GM18858 (cell line): ENCODE measurements around the gene TPO.
"Not testable (repeated sequence)": the region's sequence is repeated elsewhere in the genome, so short reads cannot be mapped to it uniquely, and the experiment has no call there.

Experiments
- ATAC-seq: cut with Tn5 transposase; IDR thresholded peaks from one replicate; pipeline ENCODE4 v1.9.1; 2021; ENCODE audit not compliant: unreplicated experiment

The TPO gene

DNA sequence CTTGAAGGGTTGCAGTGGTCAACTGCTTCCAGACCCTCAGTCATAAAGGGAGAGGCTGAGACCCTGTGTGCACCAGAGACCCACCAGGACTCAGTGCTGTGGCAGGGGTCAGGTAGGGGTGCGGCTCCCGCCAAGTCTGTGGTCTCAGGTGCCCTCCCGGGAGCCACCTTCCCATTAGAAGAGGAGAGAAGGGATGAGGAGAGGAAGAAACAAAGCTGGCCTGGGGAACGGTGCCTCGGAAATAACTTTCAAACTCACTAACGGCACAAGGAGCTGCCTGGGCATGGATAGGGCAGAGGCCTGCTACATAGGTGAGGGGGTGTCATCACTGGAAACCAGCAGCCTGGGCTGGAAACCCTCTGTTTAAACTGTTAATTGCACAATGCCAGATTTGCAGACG, 84.9 kb downstream of the TPO start:
- ATAC-seq: no peak

DNA sequence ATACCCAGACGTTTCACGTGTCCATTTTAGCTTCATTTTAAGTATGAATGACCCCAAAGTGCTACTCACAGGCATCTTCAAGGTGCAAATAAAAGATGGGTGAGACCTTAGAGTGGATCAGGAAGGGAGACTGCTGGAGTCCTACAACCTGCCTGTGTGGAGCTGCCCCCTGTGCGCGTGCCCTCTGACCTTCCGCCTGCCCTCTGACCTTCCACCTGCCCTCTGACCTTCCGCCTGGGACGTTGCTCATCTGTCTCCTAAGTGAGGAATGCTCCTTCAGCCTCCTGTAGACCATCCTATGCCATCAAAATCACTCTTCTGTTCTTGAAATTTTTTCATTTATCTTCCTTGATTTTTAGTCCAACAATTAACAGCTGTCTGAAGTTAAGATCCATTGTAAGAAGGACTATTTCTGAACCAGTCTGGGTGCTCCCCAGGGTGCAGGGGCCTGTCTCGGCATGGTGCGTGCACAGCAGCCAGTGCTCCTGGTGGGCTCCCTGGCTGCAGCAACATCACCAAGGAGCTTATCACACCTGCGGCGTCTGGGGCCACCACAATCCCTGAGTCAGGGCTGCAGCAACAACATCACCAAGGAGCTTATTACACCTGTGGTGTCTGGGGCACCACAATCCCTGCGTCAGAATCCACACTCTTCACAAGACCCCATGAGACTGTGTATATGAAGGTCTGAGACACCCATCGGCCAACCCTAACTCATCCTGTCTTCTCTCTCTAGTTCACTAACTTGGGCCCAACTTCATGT, 86.0 kb downstream of the TPO start:
- no peak for ATAC-seq

DNA sequence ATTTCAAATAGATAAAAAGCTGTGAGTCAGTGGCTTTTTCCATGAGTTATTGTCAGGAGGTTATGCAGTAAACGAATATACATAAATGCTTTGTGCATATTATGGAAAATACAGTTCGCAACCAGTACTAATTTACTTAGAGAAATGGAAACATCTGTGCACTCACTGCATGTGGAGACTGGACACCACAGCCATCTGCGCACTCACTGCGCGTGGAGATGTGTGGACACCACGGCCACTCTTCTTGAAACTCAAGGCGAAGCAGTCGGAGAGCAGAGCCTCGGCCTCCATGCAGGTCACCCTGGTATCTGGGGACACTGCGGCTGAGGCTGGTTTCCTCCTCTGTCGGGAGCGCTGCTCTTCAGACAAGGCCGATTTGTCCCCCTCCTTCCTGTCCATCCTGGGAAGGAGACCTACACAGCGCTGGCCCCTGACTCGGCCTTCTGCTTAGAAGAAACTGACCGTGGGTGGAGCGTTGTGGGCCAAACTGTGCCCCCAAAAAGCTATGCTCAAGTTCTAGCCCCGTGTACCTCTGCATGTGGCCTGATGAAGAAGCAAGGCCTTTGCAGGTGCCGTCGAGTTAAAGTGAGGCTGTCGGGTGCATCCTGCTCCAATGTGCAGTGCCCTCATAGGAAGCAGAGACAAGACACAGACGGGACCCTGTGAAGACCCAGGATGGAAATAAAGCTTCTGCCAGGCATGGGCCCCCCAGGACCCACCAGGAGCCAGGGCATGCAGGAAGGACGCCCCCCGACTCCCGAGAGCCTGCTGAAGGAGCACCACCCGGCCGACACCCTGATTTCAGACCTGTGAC, 88.0 kb downstream of the TPO start:
- ATAC-seq: no peak

- ATAC-seq: no peak
These were observed 88.7 kb downstream of the TPO start for GRCh38 chr2:1501991-1502390.

DNA sequence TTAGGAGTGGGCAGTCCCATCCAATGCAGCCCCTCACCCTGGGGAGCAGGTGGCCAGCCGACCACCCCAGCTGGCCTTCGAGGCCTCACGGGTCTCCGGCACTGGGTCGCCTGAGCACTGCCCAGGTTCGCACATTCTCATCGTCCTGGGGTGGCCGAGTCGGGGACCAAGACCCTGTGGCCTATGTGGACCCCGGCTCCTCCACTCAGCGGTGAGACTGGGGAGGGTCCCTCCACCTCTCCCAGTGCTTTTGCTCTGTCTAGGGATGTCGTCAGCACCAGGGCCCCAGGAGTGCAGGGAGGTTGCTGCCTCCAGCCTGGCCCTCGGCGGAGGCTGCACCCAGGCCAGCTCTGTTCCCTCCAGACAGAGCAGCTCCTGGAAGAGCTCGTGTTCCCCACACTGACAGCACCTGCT, 89.6 kb downstream of the TPO start:
- no peak for ATAC-seq

- no peak for ATAC-seq
These were observed 90.4 kb downstream of the TPO start for GRCh38 chr2:1503471-1504310.

DNA sequence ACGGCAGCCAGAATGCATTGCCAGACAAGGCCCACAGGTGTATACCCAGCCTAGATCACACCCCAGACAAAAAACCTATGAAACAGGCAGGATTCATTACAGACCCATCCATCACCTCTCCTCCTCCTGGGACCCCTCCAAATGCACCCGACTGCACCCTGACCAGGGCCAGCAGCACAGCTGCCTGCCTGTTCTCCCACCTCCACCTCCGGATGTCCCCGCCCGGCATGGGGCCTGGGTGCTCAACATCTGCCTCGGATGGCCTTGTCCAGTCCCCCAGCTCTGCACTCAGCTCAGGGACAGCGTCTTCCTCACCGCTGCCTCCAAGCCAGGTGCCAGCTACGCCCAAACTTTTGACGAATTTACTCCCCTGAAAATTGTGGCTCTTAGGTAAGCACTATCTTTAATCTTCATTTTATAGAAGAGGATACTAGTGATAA, 91.1 kb downstream of the TPO start:
- ATAC-seq: no peak

DNA sequence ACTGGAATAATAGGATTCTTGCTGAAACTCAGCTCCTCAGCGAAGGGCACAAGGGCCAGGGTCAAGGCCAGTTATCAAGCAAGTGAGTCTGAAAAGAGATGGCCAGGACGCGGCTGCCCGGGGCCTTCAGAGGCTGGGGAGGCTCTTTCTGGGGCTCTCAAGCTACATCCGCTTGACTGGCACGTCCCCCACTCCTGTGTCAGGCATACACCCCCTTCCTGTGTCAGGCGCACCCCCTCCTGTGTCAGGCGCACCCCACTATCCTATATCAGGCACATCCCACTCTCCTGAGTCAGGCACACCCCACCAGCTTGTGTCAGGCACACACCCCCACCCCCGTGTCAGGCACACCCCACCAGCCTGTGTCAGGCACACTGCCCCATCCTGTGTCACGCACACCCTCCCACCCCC, 91.8 kb downstream of the TPO start:
- ATAC-seq: no peak

- ATAC-seq: no peak
These were observed 96.2 kb downstream of the TPO start for GRCh38 chr2:1509271-1510065.

GRCh38 chr2:1510176-1510575, 96.9 kb downstream of the TPO start:
- ATAC-seq: no peak

DNA sequence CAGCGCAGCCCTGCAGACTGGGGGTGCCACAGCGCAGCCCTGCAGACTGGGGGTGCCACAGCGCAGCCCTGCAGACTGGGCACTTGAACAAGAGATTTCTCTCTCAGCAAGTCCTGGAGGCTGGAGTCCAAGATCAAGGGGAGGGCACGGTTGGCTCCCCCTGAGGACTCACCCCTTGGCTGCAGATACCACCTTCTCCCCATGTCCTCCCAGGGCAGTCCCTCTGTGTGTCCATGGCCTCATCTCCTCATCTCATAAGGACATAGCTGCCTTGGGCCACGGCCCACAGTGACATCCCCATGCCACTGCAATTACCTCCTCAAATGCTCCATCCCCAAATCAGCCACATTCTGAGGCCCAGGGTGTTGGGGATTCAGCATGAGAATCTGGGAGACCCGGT, 98.2 kb downstream of the TPO start:
- no peak for ATAC-seq

DNA sequence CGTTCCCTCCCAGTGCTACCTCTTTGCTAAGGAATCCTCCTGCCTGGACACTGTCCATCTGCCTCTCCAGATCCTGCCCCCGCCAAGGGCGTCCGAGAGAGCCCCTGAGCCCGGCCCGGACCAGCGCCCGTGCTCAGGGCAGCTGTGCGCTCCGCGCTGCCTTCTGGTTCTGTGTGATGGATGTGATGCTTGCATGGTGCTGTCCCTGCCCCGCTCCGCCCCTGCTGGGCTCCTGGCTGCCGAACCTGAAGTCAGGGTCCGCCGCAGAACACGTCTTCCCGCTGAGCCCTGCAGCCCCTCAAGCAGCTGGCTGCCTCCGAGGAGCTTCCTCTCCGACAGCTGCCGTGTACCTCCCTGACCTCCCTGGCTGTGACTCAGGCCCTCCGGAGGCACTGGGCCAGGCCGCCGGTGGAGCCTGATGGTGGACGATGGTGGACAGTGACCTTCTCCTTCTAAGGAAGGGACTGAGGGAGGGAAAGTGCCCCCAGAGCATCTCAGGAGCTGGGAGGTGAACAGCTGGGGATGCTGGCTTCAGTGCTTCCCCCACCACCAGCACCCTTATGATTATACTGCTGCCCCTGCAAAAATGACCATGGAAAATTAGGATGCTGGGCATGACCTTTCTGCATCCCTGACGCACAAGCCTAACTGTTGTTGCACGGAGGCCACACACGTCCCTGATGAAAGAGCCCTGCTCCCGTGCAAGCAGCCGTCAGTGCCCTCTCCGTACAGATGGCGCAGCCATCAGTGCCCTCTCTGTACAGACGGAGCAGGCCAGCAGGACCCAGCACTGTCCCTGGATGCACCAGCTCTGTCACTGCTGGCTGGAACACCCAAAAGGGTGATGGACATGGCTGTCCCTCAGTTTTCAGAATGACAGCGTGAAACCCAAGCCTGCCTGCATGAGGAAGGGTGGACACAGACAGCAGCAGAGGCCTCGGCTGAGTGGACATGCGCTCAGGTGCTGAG, 99.3 kb downstream of the TPO start:
- ATAC-seq: no peak

DNA sequence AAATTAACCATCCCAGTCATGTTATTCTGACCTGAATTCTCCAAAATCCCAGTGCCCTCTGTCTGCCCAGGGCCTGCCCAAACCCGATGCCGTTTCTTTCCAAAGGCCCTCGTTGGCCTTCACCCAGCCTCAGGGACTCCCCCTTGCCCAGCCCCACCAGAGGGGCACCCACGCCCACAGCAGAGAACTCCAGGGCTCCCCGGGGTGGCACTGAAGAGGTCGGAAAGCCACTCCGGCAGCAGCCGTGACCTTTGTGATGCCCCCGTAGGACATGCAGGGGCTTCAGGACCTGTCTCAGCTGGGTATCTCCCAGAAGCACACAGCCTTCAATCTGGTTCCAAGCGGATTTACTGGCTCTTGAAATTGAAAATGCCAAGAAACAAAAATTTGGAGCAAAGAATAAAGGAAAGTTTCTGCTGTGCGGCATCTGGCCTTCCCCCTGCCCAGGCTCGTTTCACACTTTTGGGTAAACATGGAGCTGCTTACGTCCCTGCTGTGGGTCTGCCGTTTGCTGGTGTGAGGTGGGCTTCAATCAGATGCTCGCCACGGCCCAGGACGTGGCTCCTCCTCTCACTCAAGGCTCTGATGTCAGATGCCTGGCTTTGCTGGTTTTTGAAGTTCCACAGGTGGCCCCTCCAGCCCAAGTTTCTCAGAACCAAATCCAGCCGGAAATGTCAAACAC, 101.3 kb downstream of the TPO start:
- no peak for ATAC-seq

DNA sequence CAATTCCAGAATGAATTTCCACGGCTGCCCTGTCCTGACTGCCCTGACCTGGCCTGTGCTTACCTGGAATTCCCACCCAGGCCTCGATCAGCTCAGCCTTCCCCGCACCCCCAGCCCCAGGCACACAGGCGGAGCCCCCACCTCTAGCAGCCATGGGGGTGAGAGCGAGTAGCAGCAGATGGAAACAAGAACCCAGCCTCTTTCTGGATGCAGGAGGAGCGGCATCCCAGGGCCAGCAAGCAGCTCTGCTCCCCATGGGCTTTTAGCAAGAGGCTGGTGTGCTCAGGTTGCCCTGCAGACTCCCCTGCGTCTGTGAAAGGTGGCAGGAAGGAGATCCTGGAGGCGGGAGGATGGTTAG, 101.8 kb downstream of the TPO start:
- ATAC-seq: no peak

DNA sequence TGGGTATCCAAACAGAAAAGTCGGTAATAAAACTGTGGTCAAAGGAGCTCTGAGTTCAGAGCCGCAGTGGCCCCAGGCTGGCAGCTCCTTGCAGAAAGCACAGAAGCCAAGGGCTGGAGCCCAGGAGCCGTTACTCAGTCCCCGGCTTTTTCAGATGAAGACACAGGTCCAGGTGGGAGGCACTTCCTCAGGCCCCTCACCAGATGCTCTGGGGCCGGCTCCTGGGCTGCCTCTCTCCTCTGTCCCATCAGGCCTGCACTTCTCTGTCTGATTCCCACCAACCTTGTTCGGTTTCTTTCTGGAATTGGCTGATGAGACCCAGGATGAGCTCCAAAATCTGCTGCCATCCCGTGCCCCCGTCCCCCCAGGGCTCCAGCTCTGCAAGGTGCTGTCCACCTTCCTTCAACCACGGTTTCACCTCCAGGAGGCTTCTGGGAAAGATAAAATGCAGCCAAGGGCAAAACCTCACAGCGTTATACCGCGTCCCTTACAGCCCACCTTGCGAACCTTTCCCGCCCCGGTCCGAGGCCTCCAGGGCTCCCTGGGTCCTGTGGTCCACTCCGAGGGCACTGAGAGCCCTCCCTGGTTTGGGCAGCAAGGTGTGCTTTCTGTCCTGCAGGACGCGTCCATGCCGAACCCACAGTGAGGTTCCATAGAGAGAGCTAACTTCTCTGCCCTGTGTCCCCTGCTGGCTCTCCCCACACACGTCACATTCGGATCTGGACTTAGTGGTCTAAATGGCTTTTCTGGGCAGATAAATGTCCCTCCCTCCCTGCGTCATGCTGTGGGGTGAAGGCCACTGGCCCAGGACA, 102.9 kb downstream of the TPO start:
- ATAC-seq: no peak

DNA sequence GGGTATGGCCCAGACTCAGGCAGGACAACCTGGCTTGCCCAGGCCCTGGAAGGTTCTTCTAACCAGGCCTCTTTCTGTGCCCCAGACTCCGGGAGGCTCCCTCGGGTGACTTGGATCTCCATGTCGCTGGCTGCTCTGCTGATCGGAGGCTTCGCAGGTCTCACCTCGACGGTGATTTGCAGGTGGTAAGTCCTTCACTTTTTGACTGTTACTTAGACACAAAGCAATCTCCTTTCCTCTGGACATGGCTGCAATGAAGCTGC, 103.5 kb downstream of the TPO start:
- no peak for ATAC-seq

- ATAC-seq: not testable (repeated sequence)
These were observed 104.0 kb downstream of the TPO start for GRCh38 chr2:1517291-1517690.

DNA sequence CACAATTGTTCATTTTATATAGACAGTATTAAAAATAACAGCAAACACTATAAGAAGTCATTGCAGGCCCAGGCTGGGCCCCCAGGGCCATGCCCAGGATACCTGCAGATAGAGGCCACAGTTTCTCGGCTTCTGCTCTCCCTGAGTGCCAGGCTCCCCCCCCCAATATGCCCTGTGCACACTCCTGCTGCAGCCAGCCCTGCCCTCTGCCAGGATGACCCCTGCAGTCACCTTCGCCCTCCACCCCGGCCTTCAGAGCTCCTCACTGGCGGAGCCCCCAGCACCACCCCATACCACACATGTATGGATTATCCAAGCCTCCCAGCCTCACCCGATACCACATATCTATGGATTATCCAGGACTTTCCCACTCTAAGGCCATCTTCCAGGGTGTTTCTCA, 104.5 kb downstream of the TPO start:
- no peak for ATAC-seq
